Neural cell (in vitro differentiated cells): ENCODE results near the gene TXLNB. TPM values are rescaled to one million over a fixed set of nuclear protein-coding genes. Genes with fewer than 3 reads are reported as not detected.

Source experiments
- H2AFZ ChIP-seq: fragments of 200-600, 300-800 bp; sonication (generic), shearing (Covaris generic); 2 replicates; pipeline ENCODE4 v1.6.0; 2014; ENCODE audit warnings: low read depth, mild to moderate bottlenecking, antibody characterized with exemption, low read length, moderate library complexity
- H3F3A ChIP-seq: fragments of 200-600 bp; shearing (Covaris generic); 2 replicates; pipeline ENCODE4 v1.6.1; 2016; ENCODE audit warnings: mild to moderate bottlenecking, moderate library complexity, mixed read lengths, antibody characterized with exemption, low read length; ENCODE audit not compliant: insufficient read depth, poor library complexity, severe bottlenecking
- H3K27ac ChIP-seq: fragments of 200-600, 300-800 bp; sonication (generic), shearing (Covaris generic); 2 replicates; pipeline ENCODE4 v1.5.1; 2014; ENCODE audit warnings: mild to moderate bottlenecking, low read length, moderate library complexity
- H3K27me3 ChIP-seq: fragments of 300-800, 200-600 bp; sonication (generic), shearing (Covaris generic); 2 replicates; pipeline ENCODE4 v1.6.0; 2014; ENCODE audit warnings: mild to moderate bottlenecking, low read depth, low read length, moderate library complexity; ENCODE audit not compliant: insufficient read depth
- H3K36me3 ChIP-seq: fragments of 300-800, 200-600 bp; sonication (generic), shearing (Covaris generic); 2 replicates; pipeline ENCODE4 v1.5.1; 2014; ENCODE audit warnings: mild to moderate bottlenecking, antibody characterized with exemption, low read length, moderate library complexity; ENCODE audit not compliant: insufficient read depth
- H3K4me2 ChIP-seq: fragments of 300-800, 200-600 bp; sonication (generic), shearing (Covaris generic); 2 replicates; pipeline ENCODE4 v1.6.0; 2014; ENCODE audit warnings: mild to moderate bottlenecking, low read length
- H3K4me3 ChIP-seq: fragments of 300-800, 200-600 bp; sonication (generic), shearing (Covaris generic); 2 replicates; pipeline ENCODE4 v1.5.1; 2014; ENCODE audit warnings: mild to moderate bottlenecking, low read length, moderate library complexity
- H3K79me2 ChIP-seq: fragments of 200-600 bp; shearing (Covaris generic); replicated peaks from 2 replicates; pipeline ENCODE4 v1.6.0; 2014; ENCODE audit warnings: mild to moderate bottlenecking, low read length, moderate library complexity; ENCODE audit not compliant: insufficient read depth
- H3K9ac ChIP-seq: fragments of 300-800, 200-600 bp; sonication (generic), shearing (Covaris generic); 2 replicates; pipeline ENCODE4 v1.6.1; 2016; ENCODE audit warnings: mild to moderate bottlenecking, low read length, mixed read lengths
- H3K9me2 ChIP-seq: fragments of 200-600 bp; shearing (Covaris generic); 2 replicates; pipeline ENCODE4 v1.6.1; 2016; ENCODE audit warnings: mild to moderate bottlenecking, low read length, mixed read lengths; ENCODE audit not compliant: insufficient read depth
- H3K9me3 ChIP-seq: fragments of 200-600, 300-800 bp; sonication (generic), shearing (Covaris generic); 2 replicates; pipeline ENCODE4 v1.6.1; 2016; ENCODE audit warnings: mild to moderate bottlenecking, mixed run types, low read length, moderate library complexity, mixed read lengths
- H4K20me1 ChIP-seq: fragments of 200-600 bp; shearing (Covaris generic); 2 replicates; pipeline ENCODE4 v1.6.1; 2016; ENCODE audit warnings: mild to moderate bottlenecking, mixed run types; ENCODE audit not compliant: insufficient read depth
- CTCF ChIP-seq: fragments of 450-650 bp; IDR thresholded peaks from 2 replicates; pipeline ENCODE4 v1.5.1; 2014; ENCODE audit warnings: antibody characterized with exemption, mild to moderate bottlenecking, moderate library complexity; ENCODE audit not compliant: poor library complexity, severe bottlenecking
- EP300 ChIP-seq: fragments of 450-650 bp; conservative IDR thresholded peaks from 2 replicates; pipeline ENCODE4 v1.6.1; 2014; ENCODE audit warnings: antibody characterized with exemption, mild to moderate bottlenecking, moderate library complexity; ENCODE audit not compliant: poor library complexity, severe bottlenecking
- EZH2 ChIP-seq: fragments of 200-600, 300-800 bp; shearing (Covaris generic), sonication (generic); IDR thresholded peaks from 2 replicates; pipeline ENCODE4 v1.6.1; 2014; ENCODE audit warnings: antibody characterized with exemption, low read length, borderline replicate concordance, mild to moderate bottlenecking; ENCODE audit not compliant: insufficient read depth, poor library complexity, severe bottlenecking
- MXI1 ChIP-seq: fragments of 450-650 bp; conservative IDR thresholded peaks from 2 replicates; pipeline ENCODE4 v1.6.1; 2014; ENCODE audit warnings: antibody characterized with exemption, mild to moderate bottlenecking; ENCODE audit not compliant: poor library complexity, severe bottlenecking
- POLR2AphosphoS5 ChIP-seq: IDR thresholded peaks from 2 replicates; pipeline ENCODE4 v1.6.1; 2012
- RAD21 ChIP-seq: fragments of 450-650 bp; conservative IDR thresholded peaks from 2 replicates; pipeline ENCODE4 v1.6.1; 2014; ENCODE audit warnings: antibody characterized with exemption, mild to moderate bottlenecking, moderate library complexity
- REST ChIP-seq: IDR thresholded peaks from 2 replicates; pipeline ENCODE4 v1.6.1; 2012; ENCODE audit warnings: borderline replicate concordance
- SMC3 ChIP-seq: fragments of 450-650 bp; conservative IDR thresholded peaks from 2 replicates; pipeline ENCODE4 v1.6.1; 2014; ENCODE audit warnings: antibody characterized with exemption, mild to moderate bottlenecking, moderate library complexity; ENCODE audit not compliant: poor library complexity
- TAF1 ChIP-seq: IDR thresholded peaks from 2 replicates; pipeline ENCODE4 v1.6.1; 2012; ENCODE audit warnings: low read depth
- polyA plus RNA-seq: library from polyadenylated mRNA; depleted of rRNA; stranded (reverse); fragments of >200 nt; gene quantifications from 2 replicates; pipeline ENCODE4 v1.2.3, GENCODE V29; 2014

Gene TXLNB
- polyA plus RNA-seq, 1 donor from 2014 or later: not detected

- TF ChIP-seq POLR2AphosphoS5 (no peak), SMC3 (no peak), EZH2 (no peak), TAF1 (no peak), RAD21 (no peak), MXI1 (no peak), REST (no peak), CTCF (no peak), EP300 (no peak)
Observed at GRCh38 chr6:139337001-139337400, 45.2 kb upstream of the TXLNB start.

GRCh38 chr6:139336488-139336887, 44.7 kb upstream of the TXLNB start:
- no peaks in the 10 kb centered on the region for H3K36me3 ChIP-seq
- H3K4me3 ChIP-seq: no peak overlapping the region
- H3K9me2 ChIP-seq: no peaks in the 10 kb centered on the region
- no peak for TF ChIP-seq REST
- no peaks in the 10 kb centered on the region for H3F3A ChIP-seq
- no peak overlapping the region for H2AFZ ChIP-seq
- H4K20me1 ChIP-seq: no peaks in the 10 kb centered on the region
- H3K79me2 ChIP-seq: no peaks in the 10 kb centered on the region
- H3K9ac ChIP-seq: no peak overlapping the region
- H3K27ac ChIP-seq: no peak overlapping the region
- no peak overlapping the region for H3K4me2 ChIP-seq
- no peaks in the 10 kb centered on the region for H3K9me3 ChIP-seq
- no peaks in the 10 kb centered on the region for H3K27me3 ChIP-seq

More at GRCh38 chr6:139337001-139337400, 45.2 kb upstream of the TXLNB start:
- Histone ChIP-seq H3K4me3 (no peak overlapping the region), H3K27me3 (no peaks in the 10 kb centered on the region), H3K4me2 (no peak overlapping the region), H3K27ac (no peak overlapping the region), H2AFZ (no peak overlapping the region), H3K9ac (no peak overlapping the region), H3K79me2 (no peaks in the 10 kb centered on the region), H4K20me1 (no peaks in the 10 kb centered on the region), H3F3A (no peaks in the 10 kb centered on the region), H3K36me3 (no peaks in the 10 kb centered on the region), H3K9me2 (no peaks in the 10 kb centered on the region), H3K9me3 (no peaks in the 10 kb centered on the region)
